Heart left ventricle (tissue), 16 donors: Measurements from ENCODE around the gene FSD1L. TPM values are rescaled to one million over a fixed set of nuclear protein-coding genes. Genes with fewer than 3 reads are reported as not detected.

Experiments
- ATAC-seq, 4 donors: fragments of 200-7000 bp; cut with Tn5 transposase; one replicate each; pipeline ENCODE4 v1.9.1; 2020 to 2022; ENCODE audit warnings: moderate library complexity in 4 of 4, mild to moderate bottlenecking in 3 of 4, moderate number of reproducible peaks in 1 of 4
- DNase-seq, 5 donors: peaks; one replicate each; pipeline ENCODE4 v3.0.0-alpha.2; 2020
- H3K27ac ChIP-seq, 12 donors: fragments of 200-600 bp; sonication (generic) in 4 of 12; one replicate each; pipeline versions ENCODE4 v1.5.0 to v1.8.0; 2016 to 2022; ENCODE audit warnings: mild to moderate bottlenecking in 2 of 12
- H3K27me3 ChIP-seq, 9 donors: fragments of 200-600 bp; sonication (generic) in 2 of 9; one replicate each; pipeline versions ENCODE4 v1.5.1 to v1.8.0; 2016 to 2022; ENCODE audit warnings: mild to moderate bottlenecking in 3 of 9
- H3K36me3 ChIP-seq, 9 donors: fragments of 200-600 bp; sonication (generic) in 2 of 9; one replicate each; pipeline versions ENCODE4 v1.5.0 to v1.8.0; 2018 to 2022; ENCODE audit warnings: mild to moderate bottlenecking in 2 of 9
- H3K4me1 ChIP-seq, 12 donors: fragments of 200-600 bp; sonication (generic) in 4 of 12; one replicate each; pipeline versions ENCODE4 v1.5.0 to v1.8.0; 2016 to 2022; ENCODE audit warnings: mild to moderate bottlenecking in 3 of 12
- H3K4me3 ChIP-seq, 12 donors: fragments of 200-600 bp; sonication (generic) in 4 of 12; one replicate each; pipeline versions ENCODE4 v1.5.0 to v1.8.0; 2017 to 2022; ENCODE audit warnings: mild to moderate bottlenecking in 9 of 12, moderate library complexity in 4 of 12
- H3K9me3 ChIP-seq, 12 donors: fragments of 200-600 bp; sonication (generic) in 4 of 12; one replicate each; pipeline versions ENCODE4 v1.5.0 to v1.8.0; 2016 to 2022; ENCODE audit warnings: mild to moderate bottlenecking in 1 of 12
- CTCF ChIP-seq, 12 donors: fragments of 200-600 bp; sonication (generic) in 4 of 12; IDR thresholded peaks; one replicate each; pipeline versions ENCODE4 v1.5.0 to v1.8.0; 2018 to 2022; ENCODE audit warnings: antibody characterized with exemption in 12 of 12, mild to moderate bottlenecking in 5 of 12
- POLR2A ChIP-seq, 2 donors: fragments of 450-650 bp; IDR thresholded peaks; one replicate each; pipeline ENCODE4 v1.6.1; 2017; ENCODE audit warnings: antibody characterized with exemption in 2 of 2, mild to moderate bottlenecking in 2 of 2, moderate library complexity in 2 of 2
- WGBS, 4 donors: extraction: QIAGEN DNeasy Blood & Tissue Kit in 2 of 4; methylation state at CpG; one replicate each; pipeline versions ENCODE4 v1.1.5 to v1.1.7; 2013 to 2018; 5-methylcytosine and 5-hydroxymethylcytosine counted together
- intact Hi-C, 10 donors: fragments of 100-400 bp; cut with DNase I; formaldehyde crosslinking; loops; one replicate each; pipeline versions ENCODE4 v1.11.1 to v1.14.2; 2022
- polyA plus RNA-seq, 2 donors: library from polyadenylated mRNA; stranded (reverse); fragments of 200-250 nt; gene quantifications; one replicate each; pipeline ENCODE4 v1.2.3, GENCODE V29; 2013
- total RNA-seq, 9 donors: library from RNA; depleted of rRNA in 2 of 9; stranded (reverse); fragments of >200 nt in 2 of 9; fragmentation: NEBNext Ultra II Directional in 3 of 9; extraction: Animal tissue kit (Norgen Biotek cat#: 25700) in 3 of 9; gene quantifications; one replicate each; pipeline versions ENCODE4 v1.1.0 to v1.2.4, GENCODE V29; 2016 to 2023
- donor health status: ischemic (EF 13 %, LVEDD 7.1; RV severe dilation, severe dysfunction).
- donor health status: healthy with polysubstance abuse.
- donor health status: DM: no; HTN: yes; CAD: no.
- donor health status: DM: no; HTN: no; CAD: no.
- donor health status: ischemic (EF 25% LVEDD 6.9; RV normal size, moderate dysfunction).
- donor health status: ischemic (EF 25% LVEDD 5.7; RV mildly dilated, moderate dysfunction).
- donor health status: healthy.
- donor health status: DM: yes; HTN: yes; CAD: no.
- donor health status: ischemic (EF 35%, LVEDD 5.7; RV mildly dilated, moderate dysfunction).
- donor health status: nonischemic (EF 11% LVEDD 7.7; RV severe dilation, severe dysfunction).
- donor health status: DM: yes; HTN: yes; CAD: no.
- donor health status: PGD.
- donor health status: ischemic (EF 29% LVEDD 5.4; RV normal size, mild dysfunction).
- donor health status: nonischemic (EF 23%, LVEDD 6.1; RV moderate dilation, normal function).

FSD1L gene
- total and polyA plus RNA-seq, 11 donors: 2.1 to 14.0 (median 7.3) TPM

- intact Hi-C loops: no loop called here
- TF ChIP-seq CTCF (IDR thresholded peaks at IDR 0.05) (no peak), POLR2A (IDR thresholded peaks at IDR 0.05) (no peak)
- Histone ChIP-seq H3K4me3 (no peak overlapping the region), H3K27me3 (no peaks in the 10 kb centered on the region), H3K4me1 (no peaks in the 10 kb centered on the region), H3K9me3 (peaks cover 0 to 3% (median 0%) of the 10 kb centered on the region in 12 donors), H3K36me3 (peaks cover 0 to 26% (median 3%) of the 10 kb centered on the region in 9 donors), H3K27ac (no peak overlapping the region)
- ATAC-seq (no peak), DNase-seq (no peak)
Observed at GRCh38 chr9:105485131-105485530, 37.3 kb downstream of the FSD1L start.

- Histone ChIP-seq H3K27me3 (no peaks in the 10 kb centered on the region), H3K4me3 (no peak overlapping the region), H3K9me3 (peaks cover 0 to 6% (median 0%) of the 10 kb centered on the region in 12 donors), H3K27ac (no peak overlapping the region), H3K4me1 (peaks cover 0 to 25% (median 0%) of the 10 kb centered on the region in 12 donors), H3K36me3 (no peaks in the 10 kb centered on the region)
- TF ChIP-seq POLR2A (IDR thresholded peaks at IDR 0.05): no peak
- 92 to 96% (median 94%) methylated on average over 2 of the region's 2 CpGs for WGBS, 4 donors
- DNase-seq: no peak
- intact Hi-C loops: no loop called here
- ATAC-seq: no peak
Observed at GRCh38 chr9:105496826-105497225, 49.0 kb downstream of the FSD1L start.

GRCh38 chr9:105497704-105498103, 49.9 kb downstream of the FSD1L start:
- DNase-seq (no peak), ATAC-seq (no peak)
- peaks cover 0 to 6% (median 0%) of the 10 kb centered on the region in 12 donors for H3K9me3 ChIP-seq
- intact Hi-C loops: no loop called here
- peaks cover 0 to 25% (median 0%) of the 10 kb centered on the region in 12 donors for H3K4me1 ChIP-seq
- H3K27ac ChIP-seq: no peak overlapping the region
- no peaks in the 10 kb centered on the region for H3K27me3 ChIP-seq
- no peak for TF ChIP-seq POLR2A (IDR thresholded peaks at IDR 0.05)
- TF ChIP-seq CTCF (IDR thresholded peaks at IDR 0.05): no peak
- H3K4me3 ChIP-seq: no peak overlapping the region
- H3K36me3 ChIP-seq: no peaks in the 10 kb centered on the region

GRCh38 chr9:105500108-105500766, 52.4 kb downstream of the FSD1L start:
- Histone ChIP-seq H3K9me3 (peaks cover 0 to 3% (median 0%) of the 10 kb centered on the region in 12 donors), H3K4me3 (no peak overlapping the region), H3K27me3 (no peaks in the 10 kb centered on the region), H3K27ac (no peak overlapping the region), H3K36me3 (no peaks in the 10 kb centered on the region), H3K4me1 (peaks cover 0 to 25% (median 0%) of the 10 kb centered on the region in 12 donors)
- DNase-seq (no peak), ATAC-seq (no peak)
- TF ChIP-seq POLR2A (IDR thresholded peaks at IDR 0.05) (no peak), CTCF (IDR thresholded peaks at IDR 0.05) (no peak)
- WGBS, 4 donors: 68 to 83% (median 80%) methylated on average over 2 of the region's 2 CpGs
- intact Hi-C loops: no loop called here

GRCh38 chr9:105501414-105501813, 53.6 kb downstream of the FSD1L start:
- TF ChIP-seq CTCF (IDR thresholded peaks at IDR 0.05) (no peak), POLR2A (IDR thresholded peaks at IDR 0.05) (no peak)
- 94 to 98% (median 96%) methylated on average over 4 of the region's 4 CpGs for WGBS, 4 donors
- Histone ChIP-seq H3K4me1 (peaks cover 0 to 25% (median 0%) of the 10 kb centered on the region in 12 donors), H3K27me3 (no peaks in the 10 kb centered on the region), H3K27ac (no peak overlapping the region), H3K4me3 (no peak overlapping the region), H3K9me3 (no peaks in the 10 kb centered on the region), H3K36me3 (peaks cover 0 to 3% (median 0%) of the 10 kb centered on the region in 9 donors)
- intact Hi-C loops: no loop called here
- ATAC-seq: no peak
- no peak for DNase-seq
